Femur (tissue), 1 donor: ENCODE data around the gene DRD4.
"Not testable (repeated sequence)": the region's sequence is repeated elsewhere in the genome, so short reads cannot be mapped to it uniquely, and the experiment has no call there.

ENCODE experiments used
- DNase-seq: peaks from one replicate; pipeline ENCODE4 v3.0.0-alpha.2; 2017

The DRD4 gene

GRCh38 chr11:680970-681369 lies 43.9 kb downstream of the DRD4 start:
- no peak for DNase-seq

- DNase-seq: no peak
Measured at GRCh38 chr11:686451-687243, 49.6 kb downstream of the DRD4 start.

- no peak for DNase-seq
Measured at GRCh38 chr11:687751-688150, 50.7 kb downstream of the DRD4 start.

GRCh38 chr11:688681-689080 lies 51.6 kb downstream of the DRD4 start:
- DNase-seq: no peak

- DNase-seq: no peak
Measured at GRCh38 chr11:689625-690024, 52.6 kb downstream of the DRD4 start.

- DNase-seq: not testable (repeated sequence)
Measured at GRCh38 chr11:690244-690643, 53.2 kb downstream of the DRD4 start.
